ENCODE data around the gene CNKSR2.
A peak's percentile ranks its signal among the peaks of the same experiment; 100 is the strongest.

The CNKSR2 gene

GRCh38 chrX:21374163-21374993, at the start of gene CNKSR2:
CNKSR2 (plus strand) TSS chrX:21374418; CDS start chrX:21374898, 480 bp downstream.
- DNase-seq = peak; percentile 70

DNA sequence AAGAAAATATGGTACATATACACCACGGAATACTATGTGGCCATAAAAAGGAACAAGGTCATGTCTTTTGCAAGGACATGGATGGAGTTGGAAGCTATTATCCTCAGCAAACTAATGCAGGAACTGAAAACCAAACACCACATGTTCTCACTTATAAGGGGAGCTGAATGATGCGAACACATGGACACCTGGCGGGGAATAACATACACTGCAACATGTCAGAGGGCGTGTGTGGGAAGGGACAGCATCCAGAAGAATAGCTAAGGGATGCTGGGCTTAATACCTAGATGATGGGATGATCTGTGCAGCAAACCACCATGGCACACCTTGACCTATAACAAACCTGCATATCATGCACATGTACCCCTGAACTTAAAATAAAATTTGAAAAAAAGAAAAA, 19.5 kb upstream of the CNKSR2 start:
- no peak for DNase-seq

DNA sequence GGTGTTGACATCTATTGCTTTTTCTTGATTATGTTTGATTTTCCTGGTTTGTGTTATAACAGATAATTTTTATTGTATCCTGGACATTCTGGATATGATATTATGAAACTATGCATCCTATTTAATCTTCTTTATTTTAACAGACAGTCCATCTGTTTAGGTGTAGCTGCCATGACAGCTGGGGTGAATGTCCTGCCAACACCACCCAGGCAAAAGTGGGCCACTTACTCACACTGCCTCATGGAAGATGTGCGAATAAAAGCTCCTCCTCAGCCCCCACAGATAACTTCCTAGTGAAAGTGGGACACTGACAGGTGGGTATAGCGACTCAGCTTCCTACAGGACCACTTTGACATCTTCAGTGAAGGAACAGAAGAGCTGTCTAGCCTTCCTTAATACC, 18.4 kb upstream of the CNKSR2 start:
- no peak for DNase-seq

- no peak for DNase-seq
Measured at GRCh38 chrX:21369613-21370012, 4.6 kb upstream of the CNKSR2 start.

DNA sequence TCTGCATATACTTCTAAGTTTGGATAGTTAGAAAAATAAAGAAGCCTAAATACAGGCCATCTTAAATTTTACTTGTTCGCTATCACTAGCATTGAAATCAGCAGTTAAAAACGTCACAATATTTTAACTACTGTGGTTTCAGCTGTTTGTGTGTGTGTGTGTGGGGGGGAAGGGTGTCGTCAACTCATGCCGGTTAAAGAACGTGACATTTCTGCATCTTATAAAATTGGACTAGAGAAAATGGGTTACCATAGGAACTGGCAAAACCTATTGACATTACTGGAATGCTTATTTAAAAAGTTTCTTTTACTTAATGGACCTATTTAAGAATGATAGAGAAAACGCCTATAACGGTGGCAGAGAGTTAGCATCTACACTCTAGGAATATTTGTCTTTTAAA, 1.2 kb upstream of the CNKSR2 start:
- DNase-seq = no peak

DNA sequence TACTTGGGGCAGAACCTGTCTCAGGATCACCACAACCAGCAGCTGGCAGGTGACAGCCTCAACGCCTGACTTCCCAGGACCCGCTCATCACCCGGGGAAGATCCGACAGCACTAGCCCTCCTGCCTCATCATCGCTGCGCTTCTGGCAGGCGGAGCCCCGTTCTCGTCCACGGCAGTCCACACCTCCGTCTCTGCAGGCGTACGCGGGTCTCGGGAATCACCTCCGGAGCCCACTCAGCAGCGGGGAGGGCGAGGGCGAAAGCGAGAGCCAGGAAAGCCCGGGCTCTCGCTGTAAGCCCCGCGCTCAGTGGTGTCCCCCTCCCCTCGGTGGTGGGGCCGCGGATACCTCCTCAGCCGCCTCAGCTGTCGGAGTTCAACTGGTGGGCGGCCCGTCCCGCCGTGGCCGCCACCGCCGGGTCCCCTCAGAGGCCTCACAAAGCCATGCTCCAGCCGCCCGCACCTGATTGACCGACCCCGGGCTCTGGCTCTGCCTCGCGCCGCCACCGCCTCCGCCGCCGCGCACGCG, 518 bp upstream of the CNKSR2 start:
- DNase-seq = peak; percentile 19

- no peak for DNase-seq
Measured at GRCh38 chrX:21374994-21375707, 933 bp downstream of the CNKSR2 start.

- DNase-seq = no peak
Measured at GRCh38 chrX:21375708-21376009, 1.4 kb downstream of the CNKSR2 start.

DNA sequence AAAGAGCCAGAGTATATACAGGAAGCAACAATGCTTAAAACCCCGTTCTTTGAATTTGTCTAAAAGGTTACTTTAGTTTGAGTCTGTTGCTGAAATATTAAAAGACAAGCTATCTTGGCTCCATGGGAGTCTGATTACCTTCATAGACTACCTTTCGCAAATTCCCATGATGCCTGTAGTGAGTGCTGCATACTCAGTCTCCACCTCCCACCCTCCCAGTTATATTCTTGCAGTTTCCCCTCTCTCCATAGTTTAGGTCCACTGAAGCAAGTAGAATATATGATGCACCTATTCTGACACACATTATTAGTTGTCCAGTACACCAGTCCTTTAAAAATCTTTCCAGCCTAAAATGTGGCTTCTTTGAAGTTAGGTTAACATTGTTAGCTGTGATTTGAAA, 2.4 kb downstream of the CNKSR2 start:
- no peak for DNase-seq

DNA sequence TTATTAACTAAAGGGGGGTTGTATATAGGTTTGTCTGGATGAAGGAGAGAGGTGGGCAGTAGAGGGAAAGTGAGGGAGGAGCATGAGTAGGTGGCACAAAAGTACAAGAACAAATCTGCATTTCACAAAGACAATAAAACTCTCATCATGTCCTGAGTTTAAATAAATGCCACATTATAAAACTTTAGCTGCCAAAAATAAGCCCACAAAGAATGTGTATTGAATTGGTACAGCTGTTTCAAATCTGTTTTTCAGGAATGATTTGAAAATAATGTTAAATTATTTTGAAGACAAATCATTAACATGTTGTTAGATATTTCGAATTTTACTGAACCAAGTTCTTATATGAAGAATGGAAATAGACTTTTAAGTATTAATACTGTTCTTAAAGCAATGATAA, 5.8 kb downstream of the CNKSR2 start:
- DNase-seq = no peak

- no peak for DNase-seq
Measured at GRCh38 chrX:21382715-21383114, 8.5 kb downstream of the CNKSR2 start.

DNA sequence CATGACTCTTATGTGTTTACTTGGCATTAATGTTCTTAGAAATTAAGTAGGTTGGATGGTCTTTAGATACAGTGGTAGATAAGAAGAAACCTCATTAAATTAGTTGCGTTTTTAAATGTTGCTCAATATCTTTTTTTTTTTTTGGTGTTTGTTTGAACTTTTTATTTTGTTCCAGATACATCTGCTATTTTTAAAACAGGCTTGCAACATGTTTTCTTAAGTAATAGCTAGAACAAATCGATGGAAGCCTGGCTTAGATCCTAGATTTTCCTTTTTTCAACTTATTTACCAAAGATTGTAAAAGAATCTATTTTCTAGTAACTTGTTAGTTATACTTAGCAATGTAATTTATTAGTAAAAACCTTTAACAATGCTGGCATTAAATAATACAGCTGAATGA, 9.3 kb downstream of the CNKSR2 start:
- DNase-seq = no peak

GRCh38 chrX:21384178-21384577, 10.0 kb downstream of the CNKSR2 start:
- DNase-seq = no peak

DNA sequence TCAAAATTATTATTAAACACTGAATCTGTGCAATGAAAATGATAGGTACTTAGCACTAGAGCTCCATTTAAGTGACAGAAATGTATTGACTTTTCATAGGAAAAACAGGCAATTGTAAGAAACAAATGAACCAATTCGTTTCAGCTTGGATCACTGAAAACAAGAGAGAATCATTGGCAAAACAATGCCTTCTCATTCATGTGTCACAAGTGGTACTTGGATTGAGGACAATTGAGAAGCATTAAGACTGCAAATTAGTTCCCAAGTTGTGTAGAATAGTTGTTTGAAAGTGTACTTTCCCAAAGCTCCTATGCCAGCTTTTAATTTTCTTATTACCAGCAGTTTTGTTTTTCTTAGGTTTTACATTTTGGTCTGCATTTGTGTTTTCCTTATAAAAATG, 20.6 kb downstream of the CNKSR2 start:
- no peak for DNase-seq

DNA sequence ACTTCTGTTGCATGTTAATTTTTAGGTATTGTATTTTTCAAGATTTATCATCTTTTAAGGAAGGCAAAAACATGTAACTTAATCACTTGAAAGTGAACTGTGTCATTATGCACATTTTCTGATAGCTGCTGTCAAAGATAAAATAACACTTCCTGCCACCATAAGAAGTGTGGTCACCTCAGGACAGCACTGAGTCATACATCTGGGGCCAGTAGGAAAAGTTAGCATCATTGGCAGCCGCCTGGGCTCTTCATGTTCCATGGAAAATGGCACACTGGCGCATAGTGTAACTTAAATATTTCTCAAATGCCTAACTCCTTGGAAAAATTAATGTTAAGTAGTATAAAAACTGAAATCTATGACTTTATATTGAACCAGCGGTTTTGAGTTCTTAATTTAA, 24.2 kb downstream of the CNKSR2 start:
- DNase-seq = no peak

- DNase-seq = no peak
Measured at GRCh38 chrX:21400408-21401121, 26.3 kb downstream of the CNKSR2 start.

GRCh38 chrX:21408307-21408706, 34.1 kb downstream of the CNKSR2 start:
- no peak for DNase-seq

DNA sequence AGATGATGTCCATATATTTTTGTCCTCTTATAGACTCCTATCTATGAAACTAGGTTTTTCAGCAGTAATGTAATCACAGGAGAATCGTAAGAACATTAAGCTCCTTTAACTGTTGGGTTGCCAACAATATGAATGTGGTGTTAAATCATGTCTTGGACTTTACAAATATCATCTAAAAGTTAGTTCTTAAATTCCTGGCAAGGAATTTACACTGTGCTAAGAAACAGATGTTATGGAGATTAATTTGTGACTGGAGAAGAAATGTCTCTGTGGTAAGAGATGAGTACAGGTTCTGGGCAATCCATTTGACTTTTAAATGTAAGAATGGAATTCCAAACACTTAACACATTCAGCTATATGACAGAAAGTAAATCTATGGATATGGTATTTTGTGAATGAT, 34.6 kb downstream of the CNKSR2 start:
- DNase-seq = no peak

DNA sequence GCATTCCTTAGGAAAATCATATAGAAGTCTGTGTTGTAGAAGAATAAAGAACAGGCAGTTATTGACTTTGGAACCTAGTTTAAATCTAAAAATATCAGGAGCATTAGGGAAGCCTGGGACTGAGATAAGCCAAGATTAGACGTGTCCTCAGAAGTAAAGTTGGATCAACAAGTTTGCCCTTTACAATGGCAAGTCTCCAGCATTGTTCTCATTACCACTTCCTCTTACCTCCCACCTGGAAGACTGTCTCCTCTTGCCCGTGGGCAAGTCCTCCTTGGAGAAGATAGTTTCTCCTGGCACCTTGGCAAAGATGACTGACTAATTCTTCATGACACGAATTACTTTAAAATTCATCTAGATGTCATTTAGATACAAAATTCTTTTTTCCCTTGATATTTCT, 37.8 kb downstream of the CNKSR2 start:
- DNase-seq = no peak

DNA sequence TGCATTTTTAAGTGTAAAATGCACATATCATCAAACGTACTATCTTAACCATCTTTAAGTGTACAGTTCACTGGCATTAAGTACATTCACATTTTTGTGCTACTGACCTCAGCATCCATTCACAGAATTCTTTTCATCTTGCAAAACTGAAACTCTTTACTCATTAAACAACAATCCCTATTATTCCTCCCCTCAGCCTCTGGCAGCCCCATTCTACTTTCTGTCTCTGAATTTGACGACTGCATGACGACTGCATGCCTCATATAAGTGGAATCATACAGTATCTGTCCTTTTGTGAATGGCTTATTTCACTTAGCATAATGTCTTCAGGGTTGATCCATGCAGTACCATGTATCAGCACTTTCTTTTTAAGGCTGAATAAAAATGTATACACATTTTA, 38.7 kb downstream of the CNKSR2 start:
- DNase-seq = no peak

DNA sequence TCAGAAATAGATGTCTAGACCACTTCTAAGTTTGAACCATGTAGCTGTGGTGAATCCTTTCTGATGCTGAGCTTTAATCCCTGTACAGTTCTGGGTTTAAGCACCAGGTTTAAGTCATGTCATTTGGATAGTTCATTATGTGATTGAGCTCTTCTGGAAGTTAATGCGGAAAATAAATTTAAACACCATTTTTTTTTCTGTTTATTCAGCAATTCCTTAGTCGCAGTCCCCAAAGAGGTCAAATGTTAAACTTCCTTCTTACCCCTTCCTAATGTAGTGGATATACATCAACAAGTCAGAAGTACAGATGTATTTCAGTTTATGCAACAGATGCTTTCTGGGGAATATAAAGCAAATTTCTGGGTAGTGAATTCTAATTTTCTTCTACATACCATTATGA, 52.9 kb downstream of the CNKSR2 start:
- no peak for DNase-seq

- DNase-seq = no peak
Measured at GRCh38 chrX:21437036-21437435, 62.8 kb downstream of the CNKSR2 start.

DNA sequence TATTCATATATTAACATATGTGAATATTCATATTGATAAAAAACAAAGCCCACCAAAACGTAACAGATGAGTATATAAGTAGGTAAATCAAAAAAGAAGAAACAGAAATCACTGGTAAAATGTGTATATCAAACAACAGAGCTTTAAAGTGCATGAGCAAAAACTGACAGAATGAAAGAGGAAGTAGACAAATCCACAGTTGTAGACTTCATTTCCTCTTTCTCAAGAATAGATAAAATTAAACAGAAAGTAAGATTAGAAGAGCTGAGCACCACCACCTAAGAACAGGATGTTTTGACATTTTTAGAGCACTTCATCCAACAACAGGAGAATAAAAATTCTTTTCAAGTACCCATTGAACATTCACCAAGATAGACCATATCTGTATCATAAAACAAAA, 64.6 kb downstream of the CNKSR2 start:
- no peak for DNase-seq

DNA sequence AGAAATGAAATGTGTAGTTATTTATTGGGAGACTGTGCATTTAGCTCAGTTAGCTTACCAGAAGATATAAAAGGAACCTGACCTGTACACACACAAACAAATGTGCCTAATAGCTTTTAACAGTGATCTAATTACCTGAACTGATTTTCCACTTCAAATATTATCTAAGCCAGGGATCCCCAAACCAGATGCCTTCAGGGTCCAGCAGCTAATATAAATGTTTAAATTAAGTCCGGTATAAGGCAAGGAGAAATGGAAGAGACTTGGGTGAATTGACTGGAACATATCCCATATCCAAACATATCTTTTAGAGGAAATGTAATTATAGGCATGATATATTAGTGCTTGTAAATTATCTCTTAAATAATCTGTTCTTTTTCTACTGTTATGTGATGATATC, 66.7 kb downstream of the CNKSR2 start:
- DNase-seq = no peak
